HUES6 (cell line): Measurements from ENCODE around the gene NAT16.

Experiments
- H3K27ac ChIP-seq: 2 replicates; pipeline ENCODE4 v1.7.0; 2013; ENCODE audit warnings: low read depth, mild to moderate bottlenecking, low read length, inconsistent platforms
- H3K27me3 ChIP-seq: 2 replicates; pipeline ENCODE4 v1.6.1; 2013; ENCODE audit warnings: low read length; ENCODE audit not compliant: control insufficient read depth, insufficient read depth
- H3K36me3 ChIP-seq: 2 replicates; pipeline ENCODE4 v1.6.1; 2013; ENCODE audit warnings: low read length; ENCODE audit not compliant: control insufficient read depth, insufficient read depth
- H3K4me1 ChIP-seq: 2 replicates; pipeline ENCODE4 v1.6.1; 2013; ENCODE audit warnings: low read length; ENCODE audit not compliant: control insufficient read depth, insufficient read depth
- H3K4me3 ChIP-seq: 2 replicates; pipeline ENCODE4 v1.5.1; 2013; ENCODE audit warnings: low read depth, low read length
- H3K9ac ChIP-seq: one replicate; pipeline ENCODE4 v1.6.1; 2013; ENCODE audit warnings: mild to moderate bottlenecking, low read length
- H3K9me3 ChIP-seq: 2 replicates; pipeline ENCODE4 v1.6.1; 2013; ENCODE audit warnings: low read depth, low read length; ENCODE audit not compliant: control insufficient read depth, insufficient read depth

The NAT16 gene

GRCh38 chr7:101180130-101180755 lies at the start of gene NAT16:
Gene NAT16 (minus strand): TSS chr7:101180293. CDS start chr7:101174807, 5,486 bp downstream.
- Histone ChIP-seq H3K4me1 (peaks cover 7% of the 10 kb centered on the region; the same call in 1 of the 2 replicates), H3K27ac (no peak within 1 kb of the TSS), H3K36me3 (no peaks in the 10 kb centered on the region), H3K27me3 (peaks cover 61% of the 10 kb centered on the region), H3K9me3 (no peaks in the 10 kb centered on the region), H3K9ac (no peak within 1 kb of the TSS), H3K4me3 (peak within 1 kb of the TSS; percentile 49)

- peaks cover 10% of the 10 kb centered on the region for H3K4me1 ChIP-seq
- H3K27ac ChIP-seq = no peak overlapping the region
- no peaks in the 10 kb centered on the region for H3K27me3 ChIP-seq
- no peak overlapping the region for H3K9ac ChIP-seq
- no peak overlapping the region for H3K4me3 ChIP-seq
- H3K9me3 ChIP-seq = no peaks in the 10 kb centered on the region
- peaks cover 27% of the 10 kb centered on the region for H3K36me3 ChIP-seq
Measured at GRCh38 chr7:101226721-101227120, 46.6 kb upstream of the NAT16 start.

DNA sequence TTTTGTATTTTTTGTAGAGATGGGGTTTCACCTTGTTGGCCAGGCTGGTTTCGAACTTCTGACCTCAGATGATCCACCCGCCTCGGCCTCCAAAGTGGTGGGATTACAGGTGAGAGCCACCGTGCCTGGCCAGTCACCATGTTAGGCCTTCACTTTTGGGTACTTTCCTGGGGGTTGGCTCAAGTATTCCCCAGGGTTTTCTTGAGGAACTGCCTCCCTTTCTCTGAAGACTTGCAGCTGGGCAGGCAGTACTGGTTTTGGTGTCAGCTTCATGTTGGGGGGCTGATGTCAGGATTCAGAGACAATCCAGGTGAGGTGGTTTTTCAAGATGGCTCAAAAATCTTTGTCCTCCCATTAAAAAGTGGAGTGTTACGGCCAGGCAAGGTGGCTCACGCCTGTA lies 45.6 kb upstream of the NAT16 start:
- Histone ChIP-seq H3K4me1 (peaks cover 8% of the 10 kb centered on the region; the same call in 1 of the 2 replicates), H3K27me3 (no peaks in the 10 kb centered on the region), H3K27ac (no peak overlapping the region), H3K9ac (no peak overlapping the region), H3K36me3 (peaks cover 27% of the 10 kb centered on the region), H3K9me3 (no peaks in the 10 kb centered on the region), H3K4me3 (no peak overlapping the region)

GRCh38 chr7:101223528-101223927 lies 43.4 kb upstream of the NAT16 start:
- peaks cover 27% of the 10 kb centered on the region for H3K36me3 ChIP-seq
- no peaks in the 10 kb centered on the region for H3K9me3 ChIP-seq
- no peaks in the 10 kb centered on the region for H3K27me3 ChIP-seq
- H3K4me3 ChIP-seq = no peak overlapping the region
- no peak overlapping the region for H3K27ac ChIP-seq
- no peak overlapping the region for H3K9ac ChIP-seq
- peaks cover 12% of the 10 kb centered on the region; the same call in 1 of the 2 replicates for H3K4me1 ChIP-seq

DNA sequence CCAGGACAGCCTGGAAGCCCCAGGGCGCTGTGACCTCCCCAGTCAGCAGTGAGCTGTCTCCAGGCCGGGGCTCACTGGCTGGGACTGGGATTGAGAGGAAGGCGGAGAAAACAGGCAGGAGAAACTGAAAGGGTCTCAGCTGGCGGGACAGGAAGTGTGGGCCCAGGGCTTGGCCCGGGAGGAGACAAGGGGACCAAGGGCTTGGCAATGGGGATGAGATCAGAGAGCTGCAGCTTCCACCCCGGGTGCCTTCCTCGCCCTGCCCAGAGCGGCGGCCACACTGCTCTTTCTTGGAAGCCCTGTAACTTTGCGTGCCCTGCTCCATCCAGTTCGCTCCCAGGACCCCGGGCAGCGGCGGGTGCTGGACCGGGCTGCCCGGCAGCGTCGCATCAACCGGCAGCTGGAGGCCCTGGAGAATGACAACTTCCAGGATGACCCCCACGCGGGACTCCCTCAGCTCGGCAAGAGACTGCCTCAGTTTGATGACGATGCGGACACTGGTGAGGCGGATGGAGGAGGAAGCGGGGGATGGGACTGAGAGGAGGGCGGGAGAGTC lies 42.3 kb upstream of the NAT16 start:
- no peak overlapping the region for H3K4me3 ChIP-seq
- H3K27ac ChIP-seq = no peak overlapping the region
- H3K27me3 ChIP-seq = no peaks in the 10 kb centered on the region
- H3K4me1 ChIP-seq = peaks cover 12% of the 10 kb centered on the region; the same call in 1 of the 2 replicates
- peaks cover 24% of the 10 kb centered on the region for H3K36me3 ChIP-seq
- H3K9me3 ChIP-seq = no peaks in the 10 kb centered on the region
- no peak overlapping the region for H3K9ac ChIP-seq

GRCh38 chr7:101220295-101220694 lies 40.2 kb upstream of the NAT16 start:
- no peak overlapping the region for H3K4me3 ChIP-seq
- H3K27ac ChIP-seq = no peak overlapping the region
- H3K36me3 ChIP-seq = peaks cover 27% of the 10 kb centered on the region
- H3K27me3 ChIP-seq = no peaks in the 10 kb centered on the region
- peaks cover 22% of the 10 kb centered on the region for H3K4me1 ChIP-seq
- no peak overlapping the region for H3K9ac ChIP-seq
- no peaks in the 10 kb centered on the region for H3K9me3 ChIP-seq

- Histone ChIP-seq H3K27ac (no peak overlapping the region), H3K4me1 (peaks cover 22% of the 10 kb centered on the region), H3K36me3 (peaks cover 18% of the 10 kb centered on the region), H3K9ac (peak overlapping the region; percentile 73), H3K9me3 (no peaks in the 10 kb centered on the region), H3K27me3 (no peaks in the 10 kb centered on the region), H3K4me3 (peak overlapping the region; percentile 88)
Measured at GRCh38 chr7:101218236-101219125, 38.4 kb upstream of the NAT16 start.

DNA sequence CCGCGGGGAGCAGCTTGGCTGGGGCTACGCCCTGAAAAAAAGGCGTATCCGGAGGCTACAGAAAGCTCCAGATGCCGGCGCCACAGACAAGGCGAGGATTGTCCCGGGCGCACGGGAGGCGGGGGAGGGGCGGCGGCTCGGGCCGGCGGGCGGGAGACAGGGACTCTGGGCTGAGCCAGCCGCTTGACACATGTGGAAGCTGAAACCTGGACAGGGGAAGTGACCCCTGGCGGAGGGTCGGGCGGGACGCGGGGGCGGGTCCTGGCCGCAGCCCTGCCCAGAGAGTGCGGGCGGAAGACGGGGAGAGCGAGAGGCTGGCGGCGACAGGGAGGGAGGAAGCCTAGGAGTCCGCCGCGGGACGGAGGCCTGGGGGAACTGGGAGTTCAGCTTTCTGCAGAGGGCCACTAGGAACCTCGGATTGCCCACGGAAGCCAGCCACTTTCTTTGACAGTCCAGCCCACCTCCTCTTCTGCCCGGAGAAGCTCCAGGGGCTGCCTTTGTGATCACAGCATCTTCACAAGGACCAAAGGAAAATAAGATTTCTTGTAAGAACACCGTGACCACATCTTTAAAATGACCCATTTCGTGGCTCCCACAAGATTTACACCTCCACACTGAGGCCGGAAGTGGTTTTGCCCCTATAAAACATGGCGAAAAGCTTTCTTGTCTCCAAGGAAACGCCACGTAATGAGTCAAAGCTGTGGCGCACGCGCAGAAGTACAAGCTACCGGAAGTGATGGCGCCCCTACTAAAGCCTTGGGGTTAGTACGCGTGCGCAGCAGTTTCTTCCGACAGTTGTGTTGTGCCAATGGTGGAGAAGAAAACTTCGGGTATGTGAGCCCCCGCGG lies 37.5 kb upstream of the NAT16 start, which contains the start of the genes PLOD3 and ZNHIT1:
PLOD3 (minus strand) TSS at position 194 of the 848 bp plus-strand sequence. CDS start 307 bp downstream, outside the sequence.
ZNHIT1 (plus strand) TSS at position 778 of the 848 bp plus-strand sequence; CDS start at position 809, 31 bp downstream.
- H3K9me3 ChIP-seq = no peaks in the 10 kb centered on the region
- peaks cover 15% of the 10 kb centered on the region for H3K36me3 ChIP-seq
- H3K27ac ChIP-seq = peak within 1 kb of the TSS; percentile 71; the same call in 1 of the 2 replicates
- H3K27me3 ChIP-seq = no peaks in the 10 kb centered on the region
- H3K4me1 ChIP-seq = peaks cover 22% of the 10 kb centered on the region
- peak within 1 kb of the TSS; percentile 76 for H3K9ac ChIP-seq
- H3K4me3 ChIP-seq = peak within 1 kb of the TSS; percentile 88

GRCh38 chr7:101216860-101217387 lies 36.8 kb upstream of the NAT16 start:
- Histone ChIP-seq H3K27ac (peak overlapping the region; percentile 71; the same call in 1 of the 2 replicates), H3K9me3 (no peaks in the 10 kb centered on the region), H3K36me3 (peaks cover 17% of the 10 kb centered on the region), H3K27me3 (no peaks in the 10 kb centered on the region), H3K9ac (peak overlapping the region; percentile 76), H3K4me3 (peak overlapping the region; percentile 88), H3K4me1 (peaks cover 17% of the 10 kb centered on the region)
